Testis (tissue), 3 donors: ENCODE measurements around the gene IGBP1. TPM values are rescaled to one million over a fixed set of nuclear protein-coding genes. Genes with fewer than 3 reads are reported as not detected.

ENCODE experiments used
- DNase-seq: peaks from one replicate; pipeline ENCODE4 v3.0.0-alpha.2; 2019
- H3K27ac ChIP-seq, 2 donors: fragments of 200-600 bp; sonication (generic); one replicate each; pipeline ENCODE4 v1.5.1; 2019
- H3K27me3 ChIP-seq: fragments of 200-600 bp; sonication (generic); one replicate; pipeline ENCODE4 v1.5.1; 2019
- H3K36me3 ChIP-seq: fragments of 200-600 bp; sonication (generic); one replicate; pipeline ENCODE4 v1.5.1; 2017; ENCODE audit warnings: low read depth; ENCODE audit errors: missing control alignments
- H3K4me1 ChIP-seq: fragments of 200-600 bp; sonication (generic); one replicate; pipeline ENCODE4 v1.5.1; 2019
- H3K4me3 ChIP-seq, 2 donors: fragments of 200-600 bp; sonication (generic); one replicate each; pipeline ENCODE4 v1.5.1; 2017 to 2019
- H3K9me3 ChIP-seq: fragments of 200-600 bp; sonication (generic); one replicate; pipeline ENCODE4 v1.5.1; 2017
- CTCF ChIP-seq, 3 experiments: fragments of 450-650 bp in 2 of 3; fragments of 200-600 bp in 1 of 3; sonication (generic) in 1 of 3; IDR thresholded peaks; one replicate each; pipeline ENCODE4 v1.5.1; 2016 to 2019; ENCODE audit warnings: antibody characterized with exemption in 3 of 3, mild to moderate bottlenecking in 2 of 3, moderate library complexity in 1 of 3
- POLR2A ChIP-seq: fragments of 450-650 bp; IDR thresholded peaks from one replicate; pipeline ENCODE4 v1.6.1; 2017; ENCODE audit warnings: antibody characterized with exemption, mild to moderate bottlenecking, moderate library complexity
- WGBS, 2 donors: methylation state at CpG; one replicate each; pipeline ENCODE4 v1.1.5; 2018; 5-methylcytosine and 5-hydroxymethylcytosine counted together
- intact Hi-C: fragments of 100-400 bp; cut with DNase I; formaldehyde crosslinking; loops from one replicate; pipeline ENCODE4 v1.15.1; 2023; ENCODE audit warnings: low total_unique reads
- polyA plus RNA-seq: library from polyadenylated mRNA; stranded (reverse); fragments of 350-450 nt; fragmentation: Illumina TruSeq; extraction: RNeasy Lipid Tissue Mini Kit (QIAGEN cat#74804); gene quantifications from one replicate; pipeline ENCODE4 v1.2.3, GENCODE V29; 2014; ENCODE audit warnings: low read depth, low replicate concordance; ENCODE audit not compliant: insufficient read depth
- total RNA-seq, 2 donors: library from RNA; depleted of rRNA; stranded (reverse); fragments of >200 nt; gene quantifications; one replicate each; pipeline ENCODE4 v1.2.3, GENCODE V29; 2016

The IGBP1 gene
- total and polyA plus RNA-seq, 3 donors from 2014 or later: 35.4 to 41.2 (median 40.6) TPM

DNA sequence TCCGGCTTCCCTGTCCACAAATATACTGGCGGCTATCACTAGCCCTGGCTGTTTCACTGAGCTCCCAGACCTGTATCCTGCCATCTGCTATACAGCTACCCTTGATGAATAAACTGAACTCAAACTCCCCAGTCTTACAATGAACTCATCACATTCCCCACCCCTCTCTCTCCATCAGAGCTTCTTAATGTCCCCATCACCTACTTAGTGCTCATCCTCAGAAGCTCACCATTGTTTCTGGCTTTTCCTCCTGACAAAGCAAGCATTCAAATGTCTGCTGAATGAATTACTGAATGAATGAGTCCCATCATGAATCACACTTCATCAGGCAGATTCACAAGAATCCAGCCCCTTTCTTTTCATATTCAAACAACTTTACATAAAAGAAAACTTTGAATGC is 38.4 kb downstream of the IGBP1 start:
- intact Hi-C loops: no loop called here
- TF ChIP-seq CTCF (IDR thresholded peaks at IDR 0.05) (no peak), POLR2A (no peak)
- H3K4me1 ChIP-seq: no peaks in the 10 kb centered on the region
- H3K4me3 ChIP-seq: no peak overlapping the region
- no peaks in the 10 kb centered on the region for H3K27me3 ChIP-seq
- H3K27ac ChIP-seq: no peak overlapping the region
- H3K9me3 ChIP-seq: no peaks in the 10 kb centered on the region
- no peak for DNase-seq
- H3K36me3 ChIP-seq: no peaks in the 10 kb centered on the region
- 83 to 93% methylated on average over 2 of the region's 2 CpGs for WGBS, 2 donors

- Histone ChIP-seq H3K27me3 (no peaks in the 10 kb centered on the region), H3K27ac (no peak overlapping the region), H3K36me3 (no peaks in the 10 kb centered on the region), H3K4me3 (no peak overlapping the region), H3K4me1 (no peaks in the 10 kb centered on the region), H3K9me3 (no peaks in the 10 kb centered on the region)
- intact Hi-C loops: no loop called here
- DNase-seq: no peak
- TF ChIP-seq CTCF (IDR thresholded peaks at IDR 0.05) (no peak), POLR2A (no peak)
- 72 to 79% methylated on average over 3 of the region's 3 CpGs for WGBS, 2 donors
Measured at GRCh38 chrX:70172221-70172620, 39.0 kb downstream of the IGBP1 start.

DNA sequence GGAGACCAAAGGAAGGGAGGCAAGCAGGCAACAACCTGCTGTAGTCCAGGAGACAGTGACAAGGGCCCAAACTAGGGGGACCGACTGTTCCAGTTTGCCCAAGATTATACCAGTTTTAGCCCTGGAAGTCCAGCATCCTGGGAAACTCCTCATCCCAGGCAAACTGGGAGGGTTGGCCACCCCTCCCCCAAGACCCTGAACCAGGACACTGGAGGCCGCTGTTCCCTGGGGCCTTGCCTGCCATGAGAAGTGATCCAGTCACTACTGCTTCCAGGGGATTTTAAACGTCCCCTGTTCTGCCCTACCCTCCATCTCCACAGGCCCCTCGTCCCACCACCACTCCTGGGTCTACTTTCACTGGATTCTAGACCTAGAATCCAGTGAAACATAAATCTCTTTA is 39.7 kb downstream of the IGBP1 start:
- TF ChIP-seq CTCF (IDR thresholded peaks at IDR 0.05): no peak
- no peak for TF ChIP-seq POLR2A
- no peak for DNase-seq

GRCh38 chrX:70174754-70175153 is 41.5 kb downstream of the IGBP1 start:
- TF ChIP-seq POLR2A: no peak
- WGBS, 2 donors: 61 to 83% methylated on average over 2 to 4 of the region's 4 CpGs
- H3K4me3 ChIP-seq: no peak overlapping the region
- intact Hi-C loops: no loop called here
- no peaks in the 10 kb centered on the region for H3K27me3 ChIP-seq
- H3K4me1 ChIP-seq: no peaks in the 10 kb centered on the region
- no peak for DNase-seq
- H3K9me3 ChIP-seq: no peaks in the 10 kb centered on the region
- H3K36me3 ChIP-seq: no peaks in the 10 kb centered on the region
- no peak overlapping the region for H3K27ac ChIP-seq

More for the DNA sequence above, 39.7 kb downstream of the IGBP1 start:
- Histone ChIP-seq H3K27me3 (no peaks in the 10 kb centered on the region), H3K27ac (no peak overlapping the region), H3K4me3 (no peak overlapping the region), H3K9me3 (no peaks in the 10 kb centered on the region), H3K36me3 (no peaks in the 10 kb centered on the region), H3K4me1 (no peaks in the 10 kb centered on the region)
- WGBS, 2 donors: 75 to 79% methylated on average over 2 to 4 of the region's 4 CpGs
- intact Hi-C loops: no loop called here

DNA sequence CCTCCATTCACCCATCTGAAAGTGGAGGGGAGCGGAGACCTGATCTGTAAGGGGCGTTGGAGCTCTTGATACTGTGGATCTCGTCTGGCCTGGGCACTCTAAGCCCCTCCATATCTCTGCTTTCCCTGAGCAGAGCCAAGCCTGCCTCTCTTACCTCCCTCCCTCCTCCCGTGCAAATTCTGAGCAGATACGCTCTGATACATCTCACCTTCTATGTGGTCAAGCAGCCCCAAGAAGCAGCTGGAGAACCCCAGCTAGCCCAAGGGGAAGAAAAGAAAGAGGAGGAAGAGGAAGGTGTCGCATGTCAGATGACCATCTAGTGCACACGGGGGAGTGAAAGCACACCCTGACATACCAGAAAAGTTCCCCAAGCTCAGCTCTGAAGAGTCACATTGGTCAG is 42.1 kb downstream of the IGBP1 start:
- H3K4me1 ChIP-seq: no peaks in the 10 kb centered on the region
- H3K4me3 ChIP-seq: no peak overlapping the region
- no peaks in the 10 kb centered on the region for H3K27me3 ChIP-seq
- 93% methylated on average over 6 to 7 of the region's 7 CpGs for WGBS, 2 donors
- no peaks in the 10 kb centered on the region for H3K36me3 ChIP-seq
- no peak overlapping the region for H3K27ac ChIP-seq
- intact Hi-C loops: no loop called here
- H3K9me3 ChIP-seq: no peaks in the 10 kb centered on the region
- DNase-seq: no peak
- TF ChIP-seq POLR2A: no peak
- no peak for TF ChIP-seq CTCF (IDR thresholded peaks at IDR 0.05)
